SH-SY5Y (cell line): ENCODE measurements around the gene LRIG1.

Source experiments
- GATA2 ChIP-seq: IDR thresholded peaks from 2 replicates; pipeline ENCODE4 v1.6.1; 2011; ENCODE audit warnings: mild to moderate bottlenecking, low read depth, low read length
- GATA3 ChIP-seq: IDR thresholded peaks from 2 replicates; pipeline ENCODE4 v1.6.1; 2011; ENCODE audit warnings: low read depth, mild to moderate bottlenecking, low read length, moderate library complexity

DNA sequence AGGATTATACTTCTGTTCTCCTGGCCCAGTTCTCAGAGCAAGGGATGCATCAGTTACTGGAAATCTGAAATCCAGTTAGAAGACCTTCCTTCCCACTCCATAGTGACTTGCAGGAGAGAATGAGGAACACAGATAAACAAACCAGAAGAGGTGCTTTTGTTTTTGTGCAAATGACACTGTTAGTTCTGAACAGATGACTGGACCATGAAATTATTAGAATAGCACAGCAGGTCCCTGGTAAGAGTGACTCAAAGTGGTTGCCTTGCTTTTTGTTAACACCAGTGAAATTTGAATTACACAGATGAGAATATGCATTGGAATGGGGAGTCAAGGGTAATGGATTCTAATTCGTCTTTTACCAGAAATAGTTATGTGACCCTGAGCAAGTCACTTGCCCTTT lies 30.4 kb upstream of the LRIG1 start:
- TF ChIP-seq GATA2: no peak
- TF ChIP-seq GATA3: no peak
